DOHH2 (cell line): ENCODE results near the gene ECHDC1.

ENCODE experiments used
- EZH2phosphoT487 ChIP-seq: fragments of 200-600 bp; sonication (generic); IDR thresholded peaks from 2 replicates; pipeline ENCODE4 v1.6.1; 2017; ENCODE audit warnings: borderline replicate concordance, mild to moderate bottlenecking, antibody characterized with exemption, low read length, moderate library complexity, mixed read lengths
- TF ChIP-seq, protein P1 (sequence below): fragments of 200-600 bp; sonication (generic); IDR thresholded peaks from one replicate; pipeline ENCODE4 v1.5.1; 2014; ENCODE audit warnings: antibody characterized with exemption, mild to moderate bottlenecking, low read depth, low read length; ENCODE audit not compliant: poor library complexity, severe bottlenecking

- TF ChIP-seq, protein P1, sequence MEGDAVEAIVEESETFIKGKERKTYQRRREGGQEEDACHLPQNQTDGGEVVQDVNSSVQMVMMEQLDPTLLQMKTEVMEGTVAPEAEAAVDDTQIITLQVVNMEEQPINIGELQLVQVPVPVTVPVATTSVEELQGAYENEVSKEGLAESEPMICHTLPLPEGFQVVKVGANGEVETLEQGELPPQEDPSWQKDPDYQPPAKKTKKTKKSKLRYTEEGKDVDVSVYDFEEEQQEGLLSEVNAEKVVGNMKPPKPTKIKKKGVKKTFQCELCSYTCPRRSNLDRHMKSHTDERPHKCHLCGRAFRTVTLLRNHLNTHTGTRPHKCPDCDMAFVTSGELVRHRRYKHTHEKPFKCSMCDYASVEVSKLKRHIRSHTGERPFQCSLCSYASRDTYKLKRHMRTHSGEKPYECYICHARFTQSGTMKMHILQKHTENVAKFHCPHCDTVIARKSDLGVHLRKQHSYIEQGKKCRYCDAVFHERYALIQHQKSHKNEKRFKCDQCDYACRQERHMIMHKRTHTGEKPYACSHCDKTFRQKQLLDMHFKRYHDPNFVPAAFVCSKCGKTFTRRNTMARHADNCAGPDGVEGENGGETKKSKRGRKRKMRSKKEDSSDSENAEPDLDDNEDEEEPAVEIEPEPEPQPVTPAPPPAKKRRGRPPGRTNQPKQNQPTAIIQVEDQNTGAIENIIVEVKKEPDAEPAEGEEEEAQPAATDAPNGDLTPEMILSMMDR: no peak
- TF ChIP-seq EZH2phosphoT487: no peak
Measured at GRCh38 chr6:127290391-127291265, 52.8 kb downstream of the ECHDC1 start.
